Stimulated activated CD4-positive, alpha-beta T cell treated with anti-CD3 and anti-CD28 coated beads, Interleukin-12 subunit alpha, Interleukin-12 subunit beta, amount 100 ng/mL, for 24 hours (primary cell): ENCODE results near the gene SYT7.

Source experiments
- DNase-seq, 2 experiments: peaks; one replicate each; pipeline ENCODE4 v3.0.0-alpha.2; 2020; ENCODE audit warnings: low read depth in 2 of 2

SYT7 gene

GRCh38 chr11:61554172-61554988, 26.5 kb downstream of the SYT7 start:
- no peak for DNase-seq

- no peak for DNase-seq
These were observed 27.3 kb downstream of the SYT7 start for GRCh38 chr11:61553373-61554171.

- DNase-seq = no peak
These were observed 28.7 kb downstream of the SYT7 start for GRCh38 chr11:61552108-61552635.

- no peak for DNase-seq
These were observed 29.2 kb downstream of the SYT7 start for GRCh38 chr11:61551634-61552033.

GRCh38 chr11:61550665-61551227, 30.1 kb downstream of the SYT7 start:
- DNase-seq = no peak

GRCh38 chr11:61549662-61550568, 31.0 kb downstream of the SYT7 start:
- DNase-seq = no peak

- DNase-seq = no peak
These were observed 31.7 kb downstream of the SYT7 start for GRCh38 chr11:61549177-61549576.

- DNase-seq = no peak
These were observed 33.6 kb downstream of the SYT7 start for GRCh38 chr11:61547246-61547645.

- DNase-seq = no peak
These were observed 34.2 kb downstream of the SYT7 start for GRCh38 chr11:61546663-61547062.

- no peak for DNase-seq
These were observed 35.0 kb downstream of the SYT7 start for GRCh38 chr11:61545921-61546320.

GRCh38 chr11:61545341-61545740, 35.5 kb downstream of the SYT7 start:
- no peak for DNase-seq

- no peak for DNase-seq
These were observed 36.4 kb downstream of the SYT7 start for GRCh38 chr11:61544466-61544865.

- DNase-seq = no peak
These were observed 37.1 kb downstream of the SYT7 start for GRCh38 chr11:61543606-61544306.

GRCh38 chr11:61542705-61543104, 38.2 kb downstream of the SYT7 start:
- no peak for DNase-seq

- DNase-seq = no peak
These were observed 38.8 kb downstream of the SYT7 start for GRCh38 chr11:61542024-61542461.

GRCh38 chr11:61541598-61541997, 39.3 kb downstream of the SYT7 start:
- DNase-seq = no peak

- DNase-seq = no peak
These were observed 40.3 kb downstream of the SYT7 start for GRCh38 chr11:61540528-61540927.

GRCh38 chr11:61539831-61540357, 41.0 kb downstream of the SYT7 start:
- DNase-seq = no peak

GRCh38 chr11:61539006-61539405, 41.9 kb downstream of the SYT7 start:
- no peak for DNase-seq

- no peak for DNase-seq
These were observed 42.3 kb downstream of the SYT7 start for GRCh38 chr11:61538636-61538961.

GRCh38 chr11:61537326-61537725, 43.5 kb downstream of the SYT7 start:
- no peak for DNase-seq
